A549 (cell line): ENCODE measurements around the gene PBX3.

ENCODE experiments used
- CEBPB ChIP-seq, 2 experiments: fragments of >200 bp in 1 of 2; sonication (Bioruptor Twin) in 1 of 2; formaldehyde crosslinking in 1 of 2; IDR thresholded peaks; 2 replicates each; pipeline ENCODE4 v1.6.1; 2012 to 2016
- EP300 ChIP-seq, 2 experiments: fragments of >200 bp; sonication (Bioruptor Twin); formaldehyde crosslinking; IDR thresholded peaks; 2 replicates in 1 of 2; 3 replicates in 1 of 2; pipeline ENCODE4 v1.6.1; 2016 to 2017
- ESRRA ChIP-seq: fragments of 150-350 bp; IDR thresholded peaks from 2 replicates; pipeline ENCODE4 v1.6.1; 2014; ENCODE audit warnings: mild to moderate bottlenecking, low read length, borderline replicate concordance
- MAFK ChIP-seq: fragments of 450-650 bp; IDR thresholded peaks from 2 replicates; pipeline ENCODE4 v1.6.1; 2014; ENCODE audit not compliant: partially characterized antibody
- MAX ChIP-seq: IDR thresholded peaks from 2 replicates; pipeline ENCODE4 v1.6.1; 2012
- MAZ ChIP-seq: fragments of 150-350 bp; IDR thresholded peaks from 2 replicates; pipeline ENCODE4 v1.6.1; 2014; ENCODE audit warnings: antibody characterized with exemption, low read depth, low read length, borderline replicate concordance
- MYC ChIP-seq: IDR thresholded peaks from 2 replicates; pipeline ENCODE4 v1.6.1; 2012; ENCODE audit warnings: mild to moderate bottlenecking, inconsistent platforms, low read length, improper control_type of control experiment, borderline replicate concordance
- POLR2A ChIP-seq: IDR thresholded peaks from 2 replicates; pipeline ENCODE4 v1.6.1; 2012; ENCODE audit warnings: mild to moderate bottlenecking, low read length
- RCOR1 ChIP-seq: fragments of 150-350 bp; IDR thresholded peaks from 2 replicates; pipeline ENCODE4 v1.6.1; 2014; ENCODE audit warnings: antibody characterized with exemption, low read length, low read depth
- TF ChIP-seq, protein P1 (sequence below): fragments of >200 bp; sonication (Bioruptor Twin); formaldehyde crosslinking; IDR thresholded peaks from 3 replicates; pipeline ENCODE4 v1.5.1; 2016
- TF ChIP-seq, protein P2 (sequence below): fragments of 200-600 bp; sonication (generic); IDR thresholded peaks from 2 replicates; pipeline ENCODE4 v1.6.1; 2016; ENCODE audit warnings: antibody characterized with exemption, mild to moderate bottlenecking, moderate library complexity
- TF ChIP-seq, protein P3 (sequence below): IDR thresholded peaks from 2 replicates; pipeline ENCODE4 v1.6.1; 2012

DNA sequence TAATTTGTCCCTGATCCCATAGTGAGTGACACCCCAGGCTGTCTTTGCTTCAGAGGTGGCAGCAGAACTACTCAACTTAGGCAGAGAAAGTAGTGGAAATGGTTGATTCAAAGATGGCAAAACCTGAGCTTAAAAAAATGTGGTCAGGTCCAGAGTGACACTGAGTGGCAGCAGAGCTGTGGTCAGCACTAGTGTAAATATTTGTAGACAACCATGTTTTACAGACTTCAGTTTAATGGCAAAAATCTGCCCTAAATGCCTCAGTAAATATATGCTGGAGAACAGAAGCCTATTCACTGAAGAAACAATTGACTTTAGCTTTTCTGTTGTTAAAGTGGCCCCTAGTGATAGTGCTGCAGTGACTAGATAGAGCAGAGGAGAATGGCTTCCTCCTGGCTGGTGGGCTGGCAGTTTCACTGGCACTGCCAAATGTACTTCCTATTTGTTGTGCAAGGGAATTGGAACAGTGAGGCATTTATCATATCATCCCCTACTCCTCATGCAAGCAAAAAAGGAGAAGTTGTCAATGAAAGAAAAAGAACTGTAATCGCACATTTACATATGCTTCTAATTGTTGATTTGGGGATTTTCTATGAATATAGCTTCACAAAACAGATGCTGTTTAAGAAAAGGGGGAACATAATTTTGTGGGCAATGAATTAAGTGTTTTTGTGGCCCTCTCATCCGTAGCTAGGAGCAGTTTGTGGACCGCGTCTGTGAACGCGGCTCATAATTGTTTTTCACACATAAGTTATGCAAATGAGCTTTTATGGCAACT lies 12.0 kb downstream of the PBX3 start:
- TF ChIP-seq, protein P1, sequence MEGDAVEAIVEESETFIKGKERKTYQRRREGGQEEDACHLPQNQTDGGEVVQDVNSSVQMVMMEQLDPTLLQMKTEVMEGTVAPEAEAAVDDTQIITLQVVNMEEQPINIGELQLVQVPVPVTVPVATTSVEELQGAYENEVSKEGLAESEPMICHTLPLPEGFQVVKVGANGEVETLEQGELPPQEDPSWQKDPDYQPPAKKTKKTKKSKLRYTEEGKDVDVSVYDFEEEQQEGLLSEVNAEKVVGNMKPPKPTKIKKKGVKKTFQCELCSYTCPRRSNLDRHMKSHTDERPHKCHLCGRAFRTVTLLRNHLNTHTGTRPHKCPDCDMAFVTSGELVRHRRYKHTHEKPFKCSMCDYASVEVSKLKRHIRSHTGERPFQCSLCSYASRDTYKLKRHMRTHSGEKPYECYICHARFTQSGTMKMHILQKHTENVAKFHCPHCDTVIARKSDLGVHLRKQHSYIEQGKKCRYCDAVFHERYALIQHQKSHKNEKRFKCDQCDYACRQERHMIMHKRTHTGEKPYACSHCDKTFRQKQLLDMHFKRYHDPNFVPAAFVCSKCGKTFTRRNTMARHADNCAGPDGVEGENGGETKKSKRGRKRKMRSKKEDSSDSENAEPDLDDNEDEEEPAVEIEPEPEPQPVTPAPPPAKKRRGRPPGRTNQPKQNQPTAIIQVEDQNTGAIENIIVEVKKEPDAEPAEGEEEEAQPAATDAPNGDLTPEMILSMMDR: no peak
- TF ChIP-seq MAZ: no peak
- TF ChIP-seq POLR2A: no peak
- no peak for TF ChIP-seq MAFK
- no peak for TF ChIP-seq CEBPB (IDR thresholded peaks at IDR 0.05)
- no peak for TF ChIP-seq RCOR1
- TF ChIP-seq EP300 (IDR thresholded peaks at IDR 0.05): no peak
- TF ChIP-seq MAX: no peak
- no peak for TF ChIP-seq ESRRA
- TF ChIP-seq, protein P2, sequence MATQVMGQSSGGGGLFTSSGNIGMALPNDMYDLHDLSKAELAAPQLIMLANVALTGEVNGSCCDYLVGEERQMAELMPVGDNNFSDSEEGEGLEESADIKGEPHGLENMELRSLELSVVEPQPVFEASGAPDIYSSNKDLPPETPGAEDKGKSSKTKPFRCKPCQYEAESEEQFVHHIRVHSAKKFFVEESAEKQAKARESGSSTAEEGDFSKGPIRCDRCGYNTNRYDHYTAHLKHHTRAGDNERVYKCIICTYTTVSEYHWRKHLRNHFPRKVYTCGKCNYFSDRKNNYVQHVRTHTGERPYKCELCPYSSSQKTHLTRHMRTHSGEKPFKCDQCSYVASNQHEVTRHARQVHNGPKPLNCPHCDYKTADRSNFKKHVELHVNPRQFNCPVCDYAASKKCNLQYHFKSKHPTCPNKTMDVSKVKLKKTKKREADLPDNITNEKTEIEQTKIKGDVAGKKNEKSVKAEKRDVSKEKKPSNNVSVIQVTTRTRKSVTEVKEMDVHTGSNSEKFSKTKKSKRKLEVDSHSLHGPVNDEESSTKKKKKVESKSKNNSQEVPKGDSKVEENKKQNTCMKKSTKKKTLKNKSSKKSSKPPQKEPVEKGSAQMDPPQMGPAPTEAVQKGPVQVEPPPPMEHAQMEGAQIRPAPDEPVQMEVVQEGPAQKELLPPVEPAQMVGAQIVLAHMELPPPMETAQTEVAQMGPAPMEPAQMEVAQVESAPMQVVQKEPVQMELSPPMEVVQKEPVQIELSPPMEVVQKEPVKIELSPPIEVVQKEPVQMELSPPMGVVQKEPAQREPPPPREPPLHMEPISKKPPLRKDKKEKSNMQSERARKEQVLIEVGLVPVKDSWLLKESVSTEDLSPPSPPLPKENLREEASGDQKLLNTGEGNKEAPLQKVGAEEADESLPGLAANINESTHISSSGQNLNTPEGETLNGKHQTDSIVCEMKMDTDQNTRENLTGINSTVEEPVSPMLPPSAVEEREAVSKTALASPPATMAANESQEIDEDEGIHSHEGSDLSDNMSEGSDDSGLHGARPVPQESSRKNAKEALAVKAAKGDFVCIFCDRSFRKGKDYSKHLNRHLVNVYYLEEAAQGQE: no peak
- TF ChIP-seq, protein P3, sequence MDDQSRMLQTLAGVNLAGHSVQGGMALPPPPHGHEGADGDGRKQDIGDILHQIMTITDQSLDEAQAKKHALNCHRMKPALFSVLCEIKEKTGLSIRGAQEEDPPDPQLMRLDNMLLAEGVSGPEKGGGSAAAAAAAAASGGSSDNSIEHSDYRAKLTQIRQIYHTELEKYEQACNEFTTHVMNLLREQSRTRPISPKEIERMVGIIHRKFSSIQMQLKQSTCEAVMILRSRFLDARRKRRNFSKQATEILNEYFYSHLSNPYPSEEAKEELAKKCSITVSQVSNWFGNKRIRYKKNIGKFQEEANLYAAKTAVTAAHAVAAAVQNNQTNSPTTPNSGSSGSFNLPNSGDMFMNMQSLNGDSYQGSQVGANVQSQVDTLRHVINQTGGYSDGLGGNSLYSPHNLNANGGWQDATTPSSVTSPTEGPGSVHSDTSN: no peak
- no peak for TF ChIP-seq MYC
